NOMO-1 (cell line): Measurements from ENCODE around the gene AQP6.

ENCODE experiments used
- DNase-seq, 2 experiments: peaks; one replicate each; lab custom pipeline; 2025; ENCODE audit not compliant: unreplicated experiment in 2 of 2; lab: John Stamatoyannopoulos, UW

The AQP6 gene

GRCh38 chr12:49955899-49956662, 16.7 kb upstream of the AQP6 start:
- peak in 1 of 2 experiments; percentile 33 for DNase-seq

GRCh38 chr12:49956663-49957569, 15.8 kb upstream of the AQP6 start:
- DNase-seq, result no peak

- no peak for DNase-seq
Measured at GRCh38 chr12:49957570-49957967, 15.2 kb upstream of the AQP6 start.

GRCh38 chr12:49959685-49960473, 12.9 kb upstream of the AQP6 start:
- no peak for DNase-seq

- no peak for DNase-seq
Measured at GRCh38 chr12:49960474-49961110, 12.2 kb upstream of the AQP6 start.

- no peak for DNase-seq
Measured at GRCh38 chr12:49961111-49961922, 11.4 kb upstream of the AQP6 start, which contains the start of gene AQP5. TSS of gene AQP5 (plus strand) at chr12:49961872. CDS start at chr12:49962018, 146 bp downstream.

GRCh38 chr12:49961993-49962764, 10.6 kb upstream of the AQP6 start:
- no peak for DNase-seq

GRCh38 chr12:49962861-49963765, 9.6 kb upstream of the AQP6 start:
- DNase-seq, result no peak

- no peak for DNase-seq
Measured at GRCh38 chr12:49963976-49964815, 8.6 kb upstream of the AQP6 start.

GRCh38 chr12:49964849-49965624, 7.7 kb upstream of the AQP6 start:
- no peak for DNase-seq

GRCh38 chr12:49965836-49966235, 6.9 kb upstream of the AQP6 start:
- no peak for DNase-seq

GRCh38 chr12:49966511-49967041, 6.2 kb upstream of the AQP6 start:
- no peak for DNase-seq

GRCh38 chr12:49967042-49967776, 5.5 kb upstream of the AQP6 start:
- DNase-seq, result peak; percentile 64 to 72

GRCh38 chr12:49967777-49968250, 4.9 kb upstream of the AQP6 start:
- DNase-seq, result no peak

GRCh38 chr12:49968471-49968870, 4.3 kb upstream of the AQP6 start:
- DNase-seq, result no peak
